ENCODE measurements around the gene PPFIA2.

GRCh38 chr12:81339071-81339470, 420.1 kb downstream of the PPFIA2 start:
- TF ChIP-seq POLR2A (IDR thresholded peaks at IDR 0.05) (no peak), CTCF (IDR thresholded peaks at IDR 0.05) (no peak)

Measured in lower leg skin (tissue), 3 donors.